Karpas-422 (cell line): ENCODE measurements around the gene ARF3. TPM values are rescaled to one million over a fixed set of nuclear protein-coding genes. Genes with fewer than 3 reads are reported as not detected.
A peak's percentile ranks its signal among the peaks of the same experiment; 100 is the strongest.

Experiments used
- DNase-seq: peaks from one replicate; pipeline ENCODE4 v3.0.0-alpha.2; 2015
- H2AFZ ChIP-seq: fragments of 200-600 bp; sonication (generic); 2 replicates; pipeline ENCODE4 v1.6.1; 2014; ENCODE audit warnings: antibody characterized with exemption, low read length, mixed read lengths
- H3K27ac ChIP-seq: fragments of 200-600 bp; sonication (generic); 2 replicates; pipeline ENCODE4 v1.5.1; 2014; ENCODE audit warnings: mild to moderate bottlenecking, low read length, moderate library complexity
- H3K27me3 ChIP-seq: fragments of 200-600 bp; sonication (generic); 2 replicates; pipeline ENCODE4 v1.6.1; 2014; ENCODE audit warnings: low read length, mixed read lengths
- H3K36me3 ChIP-seq: fragments of 200-600 bp; sonication (generic); 2 replicates; pipeline ENCODE4 v1.6.1; 2014; ENCODE audit warnings: low read length, mixed read lengths; ENCODE audit not compliant: insufficient read depth
- H3K4me1 ChIP-seq: fragments of 200-600 bp; sonication (generic); 2 replicates; pipeline ENCODE4 v1.6.1; 2014; ENCODE audit warnings: mild to moderate bottlenecking, low read length, mixed read lengths
- H3K4me2 ChIP-seq: fragments of 200-600 bp; sonication (generic); 2 replicates; pipeline ENCODE4 v1.6.1; 2014; ENCODE audit warnings: low read length, low read depth, mild to moderate bottlenecking; ENCODE audit not compliant: poor library complexity, severe bottlenecking
- H3K4me3 ChIP-seq: fragments of 200-600 bp; sonication (generic); 2 replicates; pipeline ENCODE4 v1.5.1; 2014; ENCODE audit warnings: mild to moderate bottlenecking, antibody characterized with exemption, low read length, mixed read lengths
- H3K79me2 ChIP-seq: fragments of 200-600 bp; sonication (generic); 2 replicates; pipeline ENCODE4 v1.6.1; 2014; ENCODE audit warnings: mild to moderate bottlenecking, low read length, mixed read lengths
- H3K9ac ChIP-seq: fragments of 200-600 bp; sonication (generic); 2 replicates; pipeline ENCODE4 v1.6.0; 2014; ENCODE audit warnings: low read length
- H3K9me2 ChIP-seq: fragments of 200-600 bp; sonication (generic), shearing (Covaris generic); replicated peaks from 2 replicates; pipeline ENCODE4 v1.6.0; 2014; ENCODE audit warnings: mild to moderate bottlenecking, low read length, moderate library complexity; ENCODE audit not compliant: insufficient read depth
- H3K9me3 ChIP-seq: fragments of 300-700, 200-600 bp; sonication (generic); 2 replicates; pipeline ENCODE4 v1.6.1; 2014; ENCODE audit warnings: low read length, mixed read lengths
- H4K20me1 ChIP-seq: fragments of 200-600 bp; sonication (generic); 2 replicates; pipeline ENCODE4 v1.6.1; 2014; ENCODE audit warnings: mild to moderate bottlenecking, antibody characterized with exemption, low read length, low read depth; ENCODE audit not compliant: insufficient read depth
- small RNA-seq: library from RNA; depleted of rRNA; stranded (forward); fragments of <200 nt; gene quantifications from one replicate; pipeline ENCODE3, GENCODE V24; 2014
- total RNA-seq: library from RNA; depleted of rRNA; stranded (reverse); fragments of >200 nt; shearing (Covaris generic); gene quantifications from 2 replicates; pipeline ENCODE4 v1.2.3, GENCODE V29; 2014; ENCODE audit warnings: low replicate concordance; rRNA removed

ARF3 gene
- total RNA-seq, 1 experiment from 2014 or later: 57.5 TPM

- H2AFZ ChIP-seq: no peak overlapping the region
- DNase-seq: no peak
- H4K20me1 ChIP-seq: no peaks in the 10 kb centered on the region
Observed at GRCh38 chr12:48901278-48901677, 56.0 kb downstream of the ARF3 start.

GRCh38 chr12:48899651-48900050 is 57.6 kb downstream of the ARF3 start:
- no peak for DNase-seq
- no peaks in the 10 kb centered on the region; the same call in 1 of the 2 replicates for H3K4me1 ChIP-seq
- no peaks in the 10 kb centered on the region for H3K9me3 ChIP-seq
- H3K27me3 ChIP-seq: no peaks in the 10 kb centered on the region
- H3K36me3 ChIP-seq: no peaks in the 10 kb centered on the region
- no peak overlapping the region for H2AFZ ChIP-seq
- no peaks in the 10 kb centered on the region for H3K9me2 ChIP-seq
- no peaks in the 10 kb centered on the region for H3K79me2 ChIP-seq
- H3K9ac ChIP-seq: no peak overlapping the region
- H4K20me1 ChIP-seq: no peaks in the 10 kb centered on the region
- H3K27ac ChIP-seq: no peak overlapping the region
- H3K4me2 ChIP-seq: no peak overlapping the region
- no peak overlapping the region for H3K4me3 ChIP-seq

More at GRCh38 chr12:48901278-48901677, 56.0 kb downstream of the ARF3 start:
- Histone ChIP-seq H3K4me3 (no peak overlapping the region), H3K9ac (no peak overlapping the region), H3K4me1 (no peaks in the 10 kb centered on the region; the same call in 1 of the 2 replicates), H3K79me2 (no peaks in the 10 kb centered on the region), H3K36me3 (no peaks in the 10 kb centered on the region), H3K27ac (no peak overlapping the region), H3K9me3 (no peaks in the 10 kb centered on the region), H3K4me2 (no peak overlapping the region), H3K27me3 (no peaks in the 10 kb centered on the region), H3K9me2 (no peaks in the 10 kb centered on the region)

GRCh38 chr12:48894271-48894670 is 63.0 kb downstream of the ARF3 start:
- no peak overlapping the region for H3K4me2 ChIP-seq
- no peaks in the 10 kb centered on the region for H3K9me2 ChIP-seq
- no peaks in the 10 kb centered on the region for H4K20me1 ChIP-seq
- H3K9me3 ChIP-seq: no peaks in the 10 kb centered on the region
- H3K27me3 ChIP-seq: no peaks in the 10 kb centered on the region
- H2AFZ ChIP-seq: no peak overlapping the region
- no peak overlapping the region for H3K4me3 ChIP-seq
- H3K36me3 ChIP-seq: no peaks in the 10 kb centered on the region
- H3K9ac ChIP-seq: no peak overlapping the region
- H3K27ac ChIP-seq: no peak overlapping the region
- H3K79me2 ChIP-seq: no peaks in the 10 kb centered on the region
- no peaks in the 10 kb centered on the region for H3K4me1 ChIP-seq
- DNase-seq: no peak

GRCh38 chr12:48890657-48891418 is 66.4 kb downstream of the ARF3 start:
- H3K4me2 ChIP-seq: peak overlapping the region; percentile 39
- no peak overlapping the region for H3K27ac ChIP-seq
- H3K9me3 ChIP-seq: no peaks in the 10 kb centered on the region
- no peaks in the 10 kb centered on the region for H3K27me3 ChIP-seq
- H4K20me1 ChIP-seq: no peaks in the 10 kb centered on the region
- H3K9me2 ChIP-seq: no peaks in the 10 kb centered on the region
- no peaks in the 10 kb centered on the region for H3K4me1 ChIP-seq
- no peaks in the 10 kb centered on the region for H3K36me3 ChIP-seq
- H3K9ac ChIP-seq: no peak overlapping the region; the same call in 1 of the 2 replicates
- no peaks in the 10 kb centered on the region for H3K79me2 ChIP-seq
- H2AFZ ChIP-seq: no peak overlapping the region
- H3K4me3 ChIP-seq: no peak overlapping the region
- DNase-seq: peak; percentile 87

- no peaks in the 10 kb centered on the region for H4K20me1 ChIP-seq
- H3K4me3 ChIP-seq: no peak overlapping the region
- H3K9ac ChIP-seq: no peak overlapping the region
- no peaks in the 10 kb centered on the region for H3K36me3 ChIP-seq
- H2AFZ ChIP-seq: no peak overlapping the region
- no peak overlapping the region for H3K27ac ChIP-seq
- H3K27me3 ChIP-seq: no peaks in the 10 kb centered on the region
- no peaks in the 10 kb centered on the region for H3K4me1 ChIP-seq
- DNase-seq: no peak
- no peak overlapping the region for H3K4me2 ChIP-seq
- H3K79me2 ChIP-seq: no peaks in the 10 kb centered on the region
- H3K9me2 ChIP-seq: no peaks in the 10 kb centered on the region
- H3K9me3 ChIP-seq: no peaks in the 10 kb centered on the region
Observed at GRCh38 chr12:48889679-48890078, 67.6 kb downstream of the ARF3 start.

Small RNA genes within 50 kb of the gene (small RNA-seq; reads per million reads assigned to genes)
- not detected for gene AC073610.1
- not detected for gene RNU6-600P
- not detected for gene RNU6-940P

Other genes starting within 250 kb of the ARF3 start
- 39.2 and 40.9 TPM in 2 replicates for gene CCNT1, start 240.8 kb downstream of the ARF3 start, total RNA-seq
- gene ADCY6, start 168.4 kb downstream of the ARF3 start, total RNA-seq: not detected in 2 replicates
- gene CACNB3, start 139.0 kb downstream of the ARF3 start, total RNA-seq: 3.1 and 6.7 TPM in 2 replicates
- gene DDX23, start 105.3 kb downstream of the ARF3 start, total RNA-seq: 37.0 and 68.0 TPM in 2 replicates
- gene RND1, start 91.6 kb downstream of the ARF3 start, total RNA-seq: 0.60 and 1.4 TPM in 2 replicates
- gene FKBP11, start 32.0 kb downstream of the ARF3 start, total RNA-seq: 22.0 and 29.8 TPM in 2 replicates
- gene WNT10B, start 14.2 kb upstream of the ARF3 start, total RNA-seq: 0.61 and 1.0 TPM in 2 replicates
- not detected in 2 replicates for gene WNT1, start 20.8 kb upstream of the ARF3 start, total RNA-seq
- gene DDN, start 41.9 kb upstream of the ARF3 start, total RNA-seq: 9.6 and 20.2 TPM in 2 replicates
- 35.1 and 47.5 TPM in 2 replicates for gene PRKAG1, start 61.3 kb upstream of the ARF3 start, total RNA-seq
- gene KMT2D, start 103.3 kb upstream of the ARF3 start, total RNA-seq: 29.6 and 42.6 TPM in 2 replicates
- 4.1 and 5.1 TPM in 2 replicates for gene RHEBL1, start 112.5 kb upstream of the ARF3 start, total RNA-seq
- gene DHH, start 137.3 kb upstream of the ARF3 start, total RNA-seq: 0.26 and 0.36 TPM in 2 replicates
- gene LMBR1L, start 153.4 kb upstream of the ARF3 start, total RNA-seq: 17.5 and 46.8 TPM in 2 replicates
- 770 and 904 TPM in 2 replicates for gene TUBA1B, start 173.9 kb upstream of the ARF3 start, total RNA-seq
- 126 and 139 TPM in 2 replicates for gene TUBA1A, start 231.6 kb upstream of the ARF3 start, total RNA-seq